NCI-H510A (cell line): ENCODE measurements around the gene APBA2.

Experiments used
- DNase-seq: peaks from one replicate; lab custom pipeline; 2025; lab: John Stamatoyannopoulos, UW

Gene APBA2

DNA sequence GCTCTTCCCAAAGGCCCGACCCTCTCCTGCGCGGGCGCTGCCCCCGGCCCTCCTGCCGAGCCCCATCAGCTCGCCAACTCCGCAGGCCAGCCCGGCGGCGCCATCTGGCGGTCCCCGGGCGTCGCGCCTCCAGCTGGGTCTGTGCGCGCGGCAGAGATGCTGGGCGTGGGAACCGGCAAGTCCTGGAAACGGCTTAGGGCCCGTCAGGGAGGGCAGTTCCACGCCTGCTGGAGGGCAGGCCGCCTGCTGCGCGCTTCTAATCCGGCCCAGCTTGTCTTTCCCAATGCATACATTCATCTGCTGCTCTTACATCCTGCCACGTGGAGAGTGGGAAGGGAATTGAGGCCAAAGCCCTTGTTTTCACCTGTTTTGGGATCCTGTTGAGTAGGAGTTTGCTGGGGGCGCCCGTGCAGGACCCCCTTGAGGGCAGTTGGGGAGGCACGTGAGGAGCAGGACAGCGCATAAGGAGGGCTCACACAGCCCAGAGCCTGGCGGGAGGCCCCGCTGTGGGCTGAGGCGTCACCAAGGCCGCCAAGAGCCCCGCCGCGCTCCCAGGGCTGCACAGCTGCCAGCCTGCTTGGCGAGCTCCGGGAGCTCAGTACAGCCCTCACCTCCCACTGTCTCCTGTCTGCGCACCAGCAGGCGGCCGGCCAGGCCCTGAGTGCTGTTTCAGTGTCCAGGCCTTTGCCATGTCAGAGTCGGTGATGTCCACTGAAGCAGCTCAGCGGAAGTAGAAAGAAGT lies 218.2 kb downstream of the APBA2 start:
- no peak for DNase-seq

DNA sequence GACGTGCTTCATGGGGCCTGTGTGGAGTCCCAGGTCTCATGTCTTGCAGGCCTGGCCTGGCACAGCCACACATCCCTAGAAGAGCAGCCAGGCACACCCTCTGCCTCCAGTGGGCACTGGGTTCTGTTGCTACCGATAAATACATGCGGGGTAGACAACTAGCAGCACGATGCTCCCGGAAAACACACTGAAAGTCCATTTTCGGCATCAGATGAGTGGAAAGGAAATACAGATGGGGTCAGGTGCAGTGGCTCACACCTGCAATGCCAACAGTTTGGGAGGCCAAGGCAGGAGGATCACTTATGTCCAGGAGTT lies 218.7 kb downstream of the APBA2 start:
- DNase-seq = no peak

DNA sequence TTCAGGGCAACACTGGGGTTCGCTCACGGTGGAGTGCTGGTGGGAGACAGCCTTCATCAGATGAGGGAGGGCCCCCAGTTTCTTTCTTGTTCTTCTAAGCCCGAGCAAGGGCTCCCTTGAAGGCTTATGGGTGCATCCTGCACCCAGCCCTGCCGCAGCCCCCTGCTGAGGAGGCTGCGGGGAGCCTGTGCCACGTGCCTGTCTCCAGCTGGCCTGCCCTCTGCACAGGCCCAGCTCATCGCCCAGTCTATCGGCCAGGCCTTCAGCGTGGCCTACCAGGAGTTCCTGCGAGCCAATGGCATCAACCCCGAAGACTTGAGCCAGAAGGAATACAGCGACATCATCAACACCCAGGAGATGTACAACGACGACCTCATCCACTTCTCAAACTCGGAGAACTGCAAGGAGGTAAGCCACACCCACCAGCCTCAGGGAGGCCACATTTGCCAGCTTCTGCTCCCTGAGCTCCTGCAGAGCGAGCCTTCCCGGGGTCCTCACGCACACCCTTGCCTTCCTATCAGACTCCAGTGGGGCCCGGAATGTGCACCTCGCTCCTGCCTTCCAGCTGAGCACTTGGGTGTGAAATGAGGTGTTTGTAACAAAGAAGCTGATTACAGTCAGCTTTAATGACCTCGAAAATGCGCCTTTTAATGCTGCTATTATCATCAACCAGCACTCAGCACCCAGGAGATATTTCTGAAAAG lies 219.5 kb downstream of the APBA2 start:
- no peak for DNase-seq

DNA sequence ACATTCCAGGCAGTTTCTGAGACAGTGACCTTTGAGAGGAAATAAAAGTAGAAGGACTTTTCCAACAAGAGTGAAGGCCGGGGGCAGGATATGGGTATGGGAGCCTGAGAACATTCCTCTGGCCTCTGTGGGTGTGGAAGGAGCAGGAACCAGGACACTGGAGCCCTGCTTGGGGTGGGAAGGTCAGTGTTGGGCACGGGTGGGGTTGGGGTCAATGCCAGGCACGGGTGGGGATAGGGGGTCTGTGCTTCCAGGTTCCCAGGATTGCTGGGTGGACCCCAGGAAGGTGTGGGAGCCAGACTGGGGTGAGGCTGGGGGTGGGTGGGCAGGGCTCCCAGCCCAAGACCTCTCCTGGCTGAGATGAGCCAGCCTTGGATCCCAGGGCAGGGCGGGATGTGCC lies 220.3 kb downstream of the APBA2 start:
- DNase-seq = no peak

DNA sequence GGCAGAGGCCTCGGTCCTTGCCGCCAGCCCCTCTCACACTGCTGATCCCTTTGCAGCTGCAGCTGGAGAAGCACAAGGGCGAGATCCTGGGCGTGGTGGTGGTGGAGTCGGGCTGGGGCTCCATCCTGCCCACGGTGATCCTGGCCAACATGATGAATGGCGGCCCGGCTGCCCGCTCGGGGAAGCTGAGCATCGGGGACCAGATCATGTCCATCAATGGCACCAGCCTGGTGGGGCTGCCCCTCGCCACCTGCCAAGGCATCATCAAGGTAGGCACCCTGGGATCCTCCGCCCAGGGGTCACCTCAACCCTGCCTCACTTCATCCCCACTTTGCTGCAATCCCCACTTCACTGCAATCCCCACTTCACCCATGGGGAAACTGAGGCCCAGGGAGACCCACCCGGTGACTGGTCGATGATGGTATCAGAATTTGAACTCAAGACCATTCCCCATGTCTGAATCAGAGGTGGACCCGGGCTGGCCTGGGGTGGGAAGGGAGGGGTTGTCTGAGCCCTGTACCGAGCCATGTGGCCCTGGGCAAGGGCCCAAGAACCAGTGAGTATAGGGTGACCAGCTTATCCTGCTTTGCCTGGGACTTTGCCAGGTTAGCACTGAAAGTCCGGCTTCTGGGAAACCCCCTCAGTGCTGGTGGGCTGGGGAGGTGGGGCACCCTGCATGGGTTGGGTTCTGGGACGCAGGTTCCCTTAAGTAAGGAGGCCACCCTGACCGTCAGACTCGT lies 220.9 kb downstream of the APBA2 start:
- no peak for DNase-seq

DNA sequence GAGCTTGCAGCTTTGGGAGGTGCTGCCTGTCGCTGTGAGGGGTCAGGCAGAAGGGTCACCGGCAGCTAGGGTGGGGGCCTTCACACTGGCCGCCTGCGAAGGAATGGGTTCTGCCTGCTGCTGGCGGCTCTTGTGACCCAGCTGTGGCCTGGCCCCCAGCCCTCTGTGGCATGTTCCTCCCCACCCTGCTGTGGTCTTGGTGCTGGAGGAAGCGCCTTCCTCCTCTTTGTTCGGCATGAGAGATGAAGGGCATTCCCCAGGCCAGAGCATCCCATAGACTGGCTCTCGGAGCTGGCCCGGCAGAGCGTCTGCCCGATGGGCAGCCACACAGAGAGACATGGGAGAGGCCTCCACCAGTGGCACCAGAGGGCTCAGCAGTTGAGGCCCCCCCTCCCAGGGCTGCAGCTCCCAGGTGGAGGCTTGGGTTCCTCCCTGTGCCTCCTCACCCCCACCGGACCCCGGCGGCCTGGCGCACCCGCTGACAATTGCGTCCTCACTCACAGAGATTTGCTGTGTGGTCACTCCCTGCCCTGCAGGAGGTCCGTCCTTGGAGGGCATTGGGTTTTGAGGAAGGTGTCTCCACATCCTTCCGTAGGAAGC lies 221.6 kb downstream of the APBA2 start:
- no peak for DNase-seq

DNA sequence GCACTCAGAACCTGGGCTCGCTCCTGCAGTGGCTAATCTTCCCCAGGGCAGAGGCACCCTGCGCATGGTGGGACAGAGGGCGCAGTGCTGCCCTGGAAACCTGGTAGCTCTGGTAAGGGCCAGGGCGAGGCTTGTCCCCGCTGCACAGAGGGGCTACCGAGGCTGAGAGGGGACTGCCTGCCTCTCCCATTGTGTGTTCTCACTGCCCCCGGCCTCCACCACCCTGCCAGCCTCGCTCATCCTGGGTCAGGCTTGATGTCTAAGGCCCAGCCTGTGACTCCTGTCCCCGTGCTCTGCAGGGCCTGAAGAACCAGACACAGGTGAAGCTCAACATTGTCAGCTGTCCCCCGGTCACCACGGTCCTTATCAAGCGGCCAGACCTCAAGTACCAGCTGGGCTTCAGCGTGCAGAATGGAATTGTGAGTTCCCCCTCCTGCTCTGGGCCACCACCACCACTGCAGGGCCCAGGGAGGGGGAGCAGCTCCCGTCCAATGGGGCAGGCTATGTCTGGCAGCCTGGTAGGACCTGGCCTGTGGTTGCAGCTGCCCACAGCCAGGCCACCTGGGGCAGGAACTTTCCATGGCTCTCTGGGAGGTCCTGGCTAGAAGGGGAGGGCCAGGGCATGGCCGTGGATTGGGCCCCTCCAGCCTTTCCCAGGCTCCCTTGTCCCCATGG lies 222.3 kb downstream of the APBA2 start:
- DNase-seq = no peak

DNA sequence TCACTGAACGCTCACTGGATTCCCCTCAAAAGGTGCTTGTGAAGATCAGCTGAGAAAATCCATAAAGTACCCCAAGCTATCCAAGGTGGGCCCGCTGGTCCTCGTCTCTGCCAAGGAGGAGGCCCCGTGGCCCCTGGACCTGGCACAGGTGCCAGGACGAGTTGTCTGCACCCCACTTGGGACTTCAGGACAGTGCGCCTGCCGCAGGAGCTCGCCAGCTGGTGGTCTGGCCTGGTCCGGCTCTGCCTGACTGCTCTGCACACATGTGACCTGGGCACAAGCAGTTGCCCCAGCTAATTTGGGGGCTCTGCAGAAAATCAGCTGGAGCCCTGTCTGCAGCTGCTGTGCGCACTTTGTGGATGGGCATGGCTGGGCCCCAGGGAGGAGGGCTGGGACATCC lies 224.0 kb downstream of the APBA2 start:
- no peak for DNase-seq

DNA sequence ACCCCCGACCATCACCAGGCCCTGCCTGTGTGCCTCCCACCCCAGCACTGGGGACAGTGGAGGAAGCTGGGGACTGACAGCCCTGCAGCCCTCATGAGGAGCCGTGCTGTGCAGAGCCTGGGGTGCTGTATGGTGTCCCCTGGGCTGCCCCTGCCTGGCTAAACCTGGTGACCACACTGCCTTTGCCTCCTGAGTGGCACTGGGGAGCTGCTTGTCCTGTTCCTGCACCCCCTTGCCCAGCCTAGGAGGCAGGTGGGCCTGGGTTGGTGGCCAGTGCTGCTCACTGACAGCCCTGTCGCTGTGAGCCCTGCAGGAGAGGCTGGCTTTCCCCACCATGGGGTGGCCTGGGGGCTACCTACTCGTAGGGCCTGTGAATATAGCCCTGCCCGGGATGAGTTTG lies 224.4 kb downstream of the APBA2 start:
- no peak for DNase-seq

DNA sequence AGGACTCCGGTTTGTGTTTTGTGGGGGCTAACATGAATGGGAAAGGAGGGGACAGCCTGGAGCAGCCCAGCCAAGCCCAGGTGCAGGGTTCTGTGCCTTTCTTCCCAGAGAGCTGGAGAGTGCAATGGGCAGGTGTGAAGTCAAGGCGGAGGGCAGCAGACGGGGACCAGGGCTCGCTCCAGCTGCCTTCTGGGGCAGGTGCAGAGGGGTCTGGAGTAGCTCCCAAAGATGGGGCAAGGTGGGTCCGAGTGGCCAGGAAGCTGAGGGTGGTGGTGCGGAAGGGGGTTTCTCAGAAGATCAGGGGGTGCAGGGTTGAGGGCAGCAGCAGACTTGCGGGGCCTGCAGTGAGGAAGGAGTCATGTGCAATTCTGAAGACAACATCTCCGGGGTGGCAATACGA lies 225.0 kb downstream of the APBA2 start:
- DNase-seq = no peak

DNA sequence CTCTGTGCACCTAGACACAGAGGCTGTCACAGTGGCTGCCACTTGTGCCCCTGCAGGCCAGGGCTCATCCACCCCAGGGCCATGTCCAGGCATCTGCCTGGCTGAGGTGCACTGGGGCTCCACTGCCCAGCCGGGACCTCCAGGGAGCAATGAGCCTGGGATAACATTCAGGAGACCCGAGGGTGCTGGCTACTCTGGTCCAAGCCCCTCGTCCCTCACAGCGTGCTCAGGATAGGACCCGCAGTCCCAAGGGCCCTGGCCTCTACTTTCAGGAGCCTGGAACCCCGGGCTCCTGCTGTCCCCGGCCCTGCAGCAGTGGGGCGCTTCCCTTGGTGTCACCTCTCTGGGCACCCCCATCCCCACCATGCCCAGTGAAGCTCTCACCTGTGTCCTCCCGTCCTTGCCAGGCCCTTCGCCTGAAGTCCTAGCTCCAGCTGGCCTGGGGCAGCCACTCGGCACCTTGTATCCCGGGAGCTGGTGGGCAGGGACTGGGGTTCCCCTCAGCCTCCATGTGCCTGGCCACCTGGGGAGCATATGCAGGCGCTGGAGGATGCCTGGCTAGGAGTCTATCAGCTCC lies 226.0 kb downstream of the APBA2 start:
- no peak for DNase-seq

DNA sequence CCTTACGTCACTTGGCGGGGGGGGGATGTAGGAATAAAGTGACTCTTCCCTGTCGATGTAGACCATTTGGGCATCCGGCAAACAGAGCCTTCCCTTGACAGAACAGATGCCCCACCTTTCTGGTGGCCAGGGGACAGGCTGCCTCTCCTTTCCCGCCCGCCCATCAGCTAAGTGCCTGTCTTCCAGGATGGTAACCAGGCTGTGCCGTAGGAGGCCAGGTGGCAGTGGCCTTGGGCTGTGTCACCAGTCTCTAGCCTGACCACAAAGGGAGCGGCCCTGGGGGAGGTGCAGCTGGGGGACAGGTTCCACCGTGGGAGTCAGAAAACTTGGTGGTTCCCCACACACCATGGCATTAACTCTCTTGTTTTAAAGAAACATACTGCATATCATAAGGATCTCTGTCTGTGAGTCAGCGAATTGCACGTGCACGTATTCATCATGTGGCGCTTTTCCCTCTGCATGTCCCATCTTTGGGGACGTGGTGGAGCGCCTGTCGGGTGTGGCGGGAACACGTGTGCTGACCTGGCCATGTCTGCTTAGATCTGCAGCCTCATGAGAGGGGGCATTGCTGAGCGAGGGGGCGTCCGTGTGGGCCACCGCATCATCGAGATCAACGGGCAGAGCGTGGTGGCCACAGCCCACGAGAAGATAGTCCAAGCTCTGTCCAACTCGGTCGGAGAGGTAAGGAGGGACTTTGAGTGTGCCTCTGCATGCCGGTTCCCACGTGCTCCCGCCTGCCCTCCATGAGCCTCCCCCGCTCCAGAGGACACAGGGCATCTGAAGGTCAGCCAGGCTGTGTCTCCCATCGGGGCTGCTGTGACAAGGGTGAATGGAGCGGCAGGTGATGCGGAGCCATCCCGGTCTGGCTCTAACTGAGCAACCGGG lies 227.8 kb downstream of the APBA2 start:
- no peak for DNase-seq

DNA sequence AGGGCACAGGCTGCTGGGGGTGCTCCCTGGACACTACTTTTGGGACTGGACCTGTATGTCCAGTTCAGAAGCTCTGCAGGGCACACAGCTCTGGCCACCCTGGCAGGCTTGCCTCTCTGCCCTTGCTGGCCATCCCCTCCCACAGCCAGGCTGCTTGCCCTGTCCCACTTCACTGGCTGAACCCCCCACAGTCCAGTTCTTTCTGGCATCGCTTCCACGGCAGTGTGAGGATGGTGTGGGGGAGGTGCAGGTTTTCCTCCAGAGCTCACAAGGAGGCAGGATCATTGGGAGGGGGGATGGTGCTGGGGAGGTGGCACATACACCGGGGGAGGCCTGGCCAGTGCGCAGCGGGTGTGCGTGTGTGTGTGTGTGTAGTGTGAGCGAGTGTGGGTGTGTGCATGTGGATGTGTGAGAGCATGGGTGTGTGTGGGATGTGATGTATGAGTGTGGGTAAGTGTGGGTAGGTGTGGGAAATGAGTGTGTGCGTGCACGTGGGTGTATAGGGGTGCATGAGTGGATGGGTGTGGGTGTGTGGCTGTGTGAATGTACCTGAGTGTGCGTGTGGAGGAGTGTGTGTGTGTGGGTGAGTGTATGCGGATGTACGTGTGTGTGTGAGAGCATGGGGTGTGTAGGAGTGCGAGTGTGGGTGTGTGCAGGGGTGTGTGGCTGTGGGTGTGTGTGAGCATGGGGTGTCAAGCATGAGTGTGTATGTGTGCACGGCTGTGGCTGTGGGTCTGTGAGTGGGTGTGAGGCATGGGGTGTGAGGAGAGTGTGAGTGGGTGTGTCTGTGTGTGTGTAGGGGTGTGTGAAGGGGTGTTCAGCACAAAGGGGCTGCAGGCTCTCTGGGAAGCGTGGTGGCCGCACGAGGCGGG lies 228.7 kb downstream of the APBA2 start:
- no peak for DNase-seq

DNA sequence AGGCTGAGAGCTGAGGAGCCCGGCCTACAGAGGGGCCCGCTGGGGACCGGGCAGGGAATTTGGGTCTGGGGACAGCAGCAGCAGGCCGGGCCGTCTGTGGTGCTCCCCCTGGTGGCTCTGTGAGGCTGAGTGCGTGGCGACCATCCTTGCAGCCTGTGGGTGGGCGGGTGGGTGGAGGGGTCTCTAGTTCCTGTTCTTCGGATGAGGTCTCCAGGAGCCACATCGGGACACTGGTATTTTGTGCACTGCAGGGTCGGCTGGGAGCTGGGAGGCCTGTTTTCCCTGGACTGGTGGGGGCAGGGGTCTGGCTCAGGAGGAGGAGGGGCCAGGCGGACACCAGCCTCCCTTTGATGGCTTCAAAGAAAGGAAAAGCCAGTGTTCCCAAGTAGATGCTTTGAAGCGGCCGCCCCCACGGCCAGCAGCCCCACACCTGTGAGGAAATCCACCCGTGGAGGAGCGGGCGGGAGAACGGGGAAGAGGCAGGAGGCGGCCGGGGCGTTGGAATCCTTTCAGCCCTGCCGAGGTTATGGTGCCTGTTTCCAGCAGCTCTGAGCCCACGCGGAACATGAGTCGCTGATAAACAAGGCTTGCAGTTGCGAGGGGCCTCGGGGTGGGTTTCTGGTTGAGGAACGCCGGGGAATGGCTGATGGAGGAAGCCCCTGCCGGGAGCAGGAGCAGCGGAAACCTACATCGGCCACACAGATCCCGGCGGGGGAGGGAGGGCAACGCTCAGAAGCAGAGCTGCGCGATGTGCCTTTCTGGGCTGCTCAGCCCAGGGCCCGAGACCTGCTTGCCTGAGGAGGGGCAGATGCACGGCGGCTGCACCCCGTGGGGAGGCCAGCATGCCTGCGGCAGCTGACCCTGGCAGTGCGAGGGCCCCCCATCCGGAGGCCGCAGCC lies 229.6 kb downstream of the APBA2 start:
- no peak for DNase-seq

DNA sequence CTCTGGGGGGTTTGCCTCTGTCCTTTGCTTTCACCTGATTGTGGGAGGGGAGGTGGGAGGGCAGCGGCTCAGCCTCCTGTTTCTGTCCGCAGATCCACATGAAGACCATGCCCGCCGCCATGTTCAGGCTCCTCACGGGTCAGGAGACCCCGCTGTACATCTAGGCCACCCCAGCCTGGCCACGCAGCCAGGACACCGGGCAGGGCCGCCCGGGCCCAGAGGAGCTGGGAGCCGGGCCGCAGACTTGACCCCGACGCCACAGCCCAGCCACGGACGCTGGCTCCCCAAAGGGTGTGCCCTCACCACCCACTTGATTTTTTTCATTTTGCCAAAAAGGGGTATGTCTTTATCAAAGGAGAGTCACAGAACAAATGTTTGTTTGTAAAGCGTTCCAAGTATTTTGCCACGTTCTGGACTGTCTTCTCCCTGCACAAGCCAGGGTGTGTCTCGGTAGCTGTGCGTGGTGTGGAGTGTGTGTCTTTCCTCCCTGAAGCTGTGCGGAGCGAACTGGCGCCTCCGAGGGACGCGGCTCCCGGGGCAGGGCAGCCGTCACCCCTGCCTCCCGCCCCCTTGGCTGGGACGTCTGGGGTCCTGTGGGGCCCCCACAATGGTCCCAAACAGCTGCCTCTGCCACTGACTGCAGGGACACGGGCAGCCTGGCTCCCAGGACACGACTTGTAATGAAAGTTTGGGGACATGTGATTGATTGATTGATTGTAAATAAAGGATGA lies 231.4 kb downstream of the APBA2 start:
- no peak for DNase-seq

DNA sequence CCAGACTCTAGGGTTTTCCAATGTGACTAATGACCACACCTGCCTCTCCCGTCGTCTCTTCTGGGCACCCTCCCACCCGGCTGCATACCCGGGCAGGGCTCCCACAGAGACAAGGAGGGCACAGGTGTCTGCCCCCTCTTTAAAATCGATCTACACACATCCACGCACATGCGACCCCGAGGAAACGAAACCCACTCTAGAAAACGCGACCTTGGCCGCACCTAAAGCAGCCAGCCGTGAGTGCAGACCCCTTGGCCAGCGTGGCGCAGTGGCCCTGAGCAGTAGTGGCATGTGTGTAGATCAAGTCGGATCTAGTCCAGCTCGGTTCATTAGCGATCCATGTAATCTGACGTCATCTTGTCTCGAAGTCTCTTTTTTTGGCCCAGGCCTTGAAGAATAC lies 232.0 kb downstream of the APBA2 start:
- DNase-seq = no peak

DNA sequence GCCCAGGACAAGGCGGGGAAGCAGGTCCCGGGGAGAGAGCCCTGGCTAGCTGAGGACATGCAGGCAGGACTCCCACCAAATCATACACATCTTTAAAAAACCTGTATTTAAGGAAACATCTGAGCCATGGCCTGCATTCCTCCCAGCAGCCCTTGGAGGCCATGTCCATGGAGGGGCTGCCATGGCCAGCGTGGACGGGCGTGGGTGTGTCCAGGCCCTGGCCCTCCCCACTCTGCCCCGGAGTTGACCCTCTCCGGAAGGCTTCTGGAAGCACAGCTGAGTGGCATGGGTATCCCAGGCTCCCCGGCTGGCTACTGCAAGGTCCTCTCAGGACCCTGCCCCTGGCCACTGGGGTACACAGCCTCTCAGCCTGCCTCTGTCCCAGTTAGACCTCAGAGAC lies 234.1 kb downstream of the APBA2 start:
- no peak for DNase-seq
